Activated CD4-positive, alpha-beta T cell treated with anti-CD3 and anti-CD28 coated beads, Interleukin-2, Interleukin-4, amounts not matched to agents 100 ng/mL and 50 ng/mL, durations not matched to agents 16 hours and 8 hours (primary cell): ENCODE data around the gene U2AF1L4.

Experiments
- DNase-seq: peaks from one replicate; pipeline ENCODE4 v3.0.0-alpha.2; 2020; ENCODE audit warnings: low spot score

The U2AF1L4 gene, protein sequence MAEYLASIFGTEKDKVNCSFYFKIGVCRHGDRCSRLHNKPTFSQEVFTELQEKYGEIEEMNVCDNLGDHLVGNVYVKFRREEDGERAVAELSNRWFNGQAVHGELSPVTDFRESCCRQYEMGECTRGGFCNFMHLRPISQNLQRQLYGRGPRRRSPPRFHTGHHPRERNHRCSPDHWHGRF

GRCh38 chr19:35745328-35746086, at the start of gene U2AF1L4, which contains the start of gene PSENEN:
Gene U2AF1L4 (minus strand): TSS chr19:35745418. CDS start chr19:35745391, 27 bp downstream.
Gene PSENEN (plus strand): TSS chr19:35745651. CDS start chr19:35745931, 280 bp downstream.
- DNase-seq = peak; percentile 98

GRCh38 chr19:35793381-35794165, 48.4 kb upstream of the U2AF1L4 start:
- no peak for DNase-seq

GRCh38 chr19:35792888-35793287, 47.7 kb upstream of the U2AF1L4 start:
- DNase-seq = no peak

DNA sequence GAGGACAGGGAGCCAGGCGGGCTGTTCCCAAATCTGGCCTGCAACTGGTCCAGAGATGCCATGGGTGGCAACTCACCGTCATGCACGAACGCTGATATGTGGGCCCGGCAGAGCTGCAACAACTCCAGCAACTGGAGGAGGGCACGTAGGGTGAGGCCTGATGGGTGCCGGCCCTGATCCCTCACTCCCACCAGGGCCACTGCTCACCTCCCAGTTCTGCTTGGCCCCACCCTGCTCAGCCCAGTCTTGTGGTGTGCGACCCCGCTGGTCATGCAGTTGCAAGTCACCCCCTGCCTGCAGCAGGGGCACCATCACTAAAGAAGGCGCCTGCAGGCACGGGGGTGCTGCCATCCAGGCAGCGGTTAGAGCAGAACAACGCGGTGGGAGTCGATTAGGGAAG, 47.1 kb upstream of the U2AF1L4 start:
- DNase-seq = no peak

DNA sequence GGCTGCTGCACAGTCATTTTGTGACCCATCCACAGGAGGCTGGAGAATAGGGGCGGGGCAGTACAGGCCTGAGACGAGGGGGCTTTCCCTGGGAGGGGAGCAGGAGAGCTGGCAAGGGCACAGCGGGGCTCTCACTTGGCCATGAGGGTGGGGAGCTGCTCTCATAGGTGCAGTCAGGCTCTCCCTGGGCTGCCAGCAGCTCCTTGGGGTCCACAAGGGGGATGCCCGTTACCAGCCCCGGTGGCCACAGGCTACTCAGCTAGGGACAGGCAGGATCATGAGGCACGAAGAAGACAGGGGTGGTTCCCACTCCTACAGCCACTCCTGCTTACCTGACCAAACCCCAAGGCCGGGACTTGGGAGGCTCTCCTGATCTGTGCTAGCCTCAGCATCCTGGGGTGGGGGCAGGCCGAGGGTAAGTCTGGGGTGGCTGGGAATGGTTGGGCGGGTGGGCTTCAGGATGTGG, 46.6 kb upstream of the U2AF1L4 start:
- no peak for DNase-seq

DNA sequence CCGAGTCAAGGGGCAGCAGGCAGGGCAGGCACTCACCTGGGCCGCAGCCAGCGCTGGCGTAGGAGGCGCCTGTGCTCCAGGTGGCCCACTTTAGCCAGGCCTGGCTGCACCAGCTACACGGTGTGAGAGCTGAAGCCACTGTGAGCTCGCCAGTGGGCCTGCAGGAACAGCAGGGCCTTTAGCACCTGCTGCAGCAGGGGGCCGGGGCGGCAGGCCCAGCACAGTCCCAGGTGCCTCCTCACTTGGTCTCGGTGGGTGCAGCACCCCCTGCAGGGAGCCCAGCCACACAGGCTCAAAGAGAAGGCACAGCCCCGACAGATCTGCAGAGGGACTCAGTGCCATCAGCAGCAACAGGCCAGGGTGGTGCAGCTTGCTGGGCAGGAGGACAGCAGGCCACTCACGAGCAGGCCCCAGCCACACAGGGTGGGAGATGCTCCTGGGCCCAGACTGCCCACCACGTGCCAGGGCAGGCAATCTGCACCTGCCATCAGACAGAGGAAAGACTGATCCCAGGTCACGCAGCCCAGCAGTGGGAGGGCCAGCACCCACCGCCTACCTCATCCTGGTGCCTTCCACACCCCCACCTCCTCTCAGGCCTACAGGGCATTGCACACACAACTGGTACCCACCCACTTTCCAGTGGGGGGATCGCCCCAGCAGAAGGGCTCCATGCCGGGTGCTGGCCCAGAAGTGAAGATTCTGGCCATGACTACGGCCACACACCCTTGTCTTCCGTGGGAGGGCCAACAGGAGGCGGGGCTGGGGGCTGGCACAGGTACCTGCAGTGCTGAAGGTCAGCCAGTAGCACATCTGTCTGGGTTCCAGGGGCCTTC, 46.0 kb upstream of the U2AF1L4 start:
- DNase-seq = no peak

- DNase-seq = no peak
Measured at GRCh38 chr19:35789978-35790944, 45.0 kb upstream of the U2AF1L4 start.

DNA sequence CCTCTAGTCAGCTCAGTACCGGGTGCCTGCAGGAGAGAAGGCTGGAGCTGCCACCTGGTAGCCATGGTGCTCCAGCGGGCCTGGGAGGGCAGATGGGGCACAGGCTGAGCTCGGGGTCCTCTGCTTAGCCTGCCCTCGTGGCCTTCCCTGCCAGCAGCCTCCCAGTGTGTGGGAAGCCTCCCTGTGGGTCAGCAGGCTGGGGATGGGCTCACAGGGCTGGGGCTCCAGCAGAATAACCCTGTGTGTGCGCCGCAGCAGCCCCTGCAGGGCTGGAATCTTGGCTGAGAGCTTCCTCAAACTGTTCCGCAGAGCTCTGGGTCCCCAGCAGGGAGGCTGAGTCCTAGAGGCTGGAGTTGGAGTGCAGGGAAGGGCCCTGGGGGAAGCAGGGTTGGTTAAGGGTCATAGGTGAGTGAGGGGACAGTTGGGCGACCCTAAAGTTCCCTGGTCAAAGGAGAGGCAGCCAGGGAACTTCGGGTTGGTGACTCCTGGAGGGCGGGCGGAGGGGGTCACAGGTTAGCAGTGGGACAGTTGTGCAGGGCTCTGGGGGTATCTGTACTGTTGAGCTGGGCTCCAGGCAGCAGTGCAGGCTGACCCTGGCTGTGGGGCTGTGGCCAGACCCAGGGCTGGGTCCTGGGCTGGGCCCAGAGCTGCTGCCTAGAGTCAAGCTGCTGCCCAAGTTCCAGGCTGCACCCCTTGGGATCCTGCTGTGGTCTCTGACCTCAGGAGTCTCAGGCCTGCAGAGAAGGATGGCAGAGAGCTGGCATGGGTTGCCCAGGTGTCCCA, 44.2 kb upstream of the U2AF1L4 start:
- DNase-seq = no peak

GRCh38 chr19:35788205-35788960, 43.2 kb upstream of the U2AF1L4 start:
- DNase-seq = no peak

GRCh38 chr19:35787227-35787799, 42.1 kb upstream of the U2AF1L4 start:
- DNase-seq = no peak

- no peak for DNase-seq
Measured at GRCh38 chr19:35786299-35787160, 41.3 kb upstream of the U2AF1L4 start.

DNA sequence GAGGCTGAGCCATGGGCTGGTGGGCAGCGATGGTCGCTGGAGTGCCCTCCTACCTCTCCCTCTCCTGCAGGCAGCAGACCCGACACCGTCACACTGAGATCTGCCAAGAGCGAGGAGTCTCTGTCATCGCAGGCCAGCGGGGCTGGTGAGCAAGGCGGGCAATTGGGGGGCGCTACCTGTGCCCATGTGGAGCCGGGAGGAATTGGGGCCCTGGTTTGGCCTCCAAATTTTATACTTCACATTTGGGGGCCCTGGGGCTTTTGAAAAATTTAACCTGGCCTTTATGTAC, 40.1 kb upstream of the U2AF1L4 start:
- DNase-seq = no peak

- DNase-seq = no peak
Measured at GRCh38 chr19:35784503-35785338, 39.5 kb upstream of the U2AF1L4 start.

GRCh38 chr19:35783469-35784434, 38.5 kb upstream of the U2AF1L4 start:
- DNase-seq = no peak

DNA sequence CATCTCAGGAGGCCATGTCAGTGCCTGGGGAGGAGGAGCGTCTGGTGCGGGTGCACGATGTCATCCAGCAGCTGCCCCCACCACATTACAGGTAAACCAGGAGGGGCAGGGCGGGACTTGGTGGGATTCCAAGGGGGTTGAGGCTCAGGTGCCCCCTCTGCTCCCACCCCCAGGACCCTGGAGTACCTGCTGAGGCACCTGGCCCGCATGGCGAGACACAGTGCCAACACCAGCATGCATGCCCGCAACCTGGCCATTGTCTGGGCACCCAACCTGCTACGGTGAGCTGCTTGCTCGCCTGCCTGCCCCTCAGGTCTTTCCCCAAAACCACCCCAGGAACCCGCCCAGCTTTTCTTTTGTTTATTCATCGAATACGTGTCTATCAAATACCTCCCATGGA, 37.4 kb upstream of the U2AF1L4 start:
- no peak for DNase-seq

GRCh38 chr19:35781650-35782049, 36.4 kb upstream of the U2AF1L4 start:
- DNase-seq = no peak
